Right ventricle myocardium inferior (tissue), 1 donor: ENCODE measurements around the gene RHOA. TPM values are rescaled to one million over a fixed set of nuclear protein-coding genes. Genes with fewer than 3 reads are reported as not detected.

ENCODE experiments used
- ATAC-seq: fragments of 200-7000 bp; cut with Tn5 transposase; one replicate; pipeline ENCODE4 v1.9.1; 2020; ENCODE audit warnings: mild to moderate bottlenecking, moderate library complexity
- DNase-seq: peaks from one replicate; pipeline ENCODE4 v3.0.0; 2021; ENCODE audit errors: missing footprints
- intact Hi-C: fragments of 100-400 bp; cut with DNase I; formaldehyde crosslinking; loops from one replicate; pipeline ENCODE4 v1.11.0; 2022
- long read RNA-seq: library from polyadenylated mRNA; unstranded; transcript quantifications from one replicate; pipeline ENCODE4 v2.0.0, GENCODE V29; 2021
- total RNA-seq: library from RNA; stranded (reverse); fragmentation: NEBNext Ultra II Directional; extraction: Animal tissue kit (Norgen Biotek cat#: 25700); gene quantifications from one replicate; pipeline ENCODE4 v1.2.1, GENCODE V29; 2021
- donor health status: DM: no; HTN: yes; CAD: no; lungs with severe emphysema.

The RHOA gene
- 285 TPM for total RNA-seq
- long read RNA-seq, transcript RHOA-202 (5 exons, 2,031 nt), result major isoform, 256 of 269 reads
- long read RNA-seq, partial matches to known transcripts, result 3 of 269 reads
- long read RNA-seq, other reads (novel, unspliced or antisense), result 8 of 269 reads

DNA sequence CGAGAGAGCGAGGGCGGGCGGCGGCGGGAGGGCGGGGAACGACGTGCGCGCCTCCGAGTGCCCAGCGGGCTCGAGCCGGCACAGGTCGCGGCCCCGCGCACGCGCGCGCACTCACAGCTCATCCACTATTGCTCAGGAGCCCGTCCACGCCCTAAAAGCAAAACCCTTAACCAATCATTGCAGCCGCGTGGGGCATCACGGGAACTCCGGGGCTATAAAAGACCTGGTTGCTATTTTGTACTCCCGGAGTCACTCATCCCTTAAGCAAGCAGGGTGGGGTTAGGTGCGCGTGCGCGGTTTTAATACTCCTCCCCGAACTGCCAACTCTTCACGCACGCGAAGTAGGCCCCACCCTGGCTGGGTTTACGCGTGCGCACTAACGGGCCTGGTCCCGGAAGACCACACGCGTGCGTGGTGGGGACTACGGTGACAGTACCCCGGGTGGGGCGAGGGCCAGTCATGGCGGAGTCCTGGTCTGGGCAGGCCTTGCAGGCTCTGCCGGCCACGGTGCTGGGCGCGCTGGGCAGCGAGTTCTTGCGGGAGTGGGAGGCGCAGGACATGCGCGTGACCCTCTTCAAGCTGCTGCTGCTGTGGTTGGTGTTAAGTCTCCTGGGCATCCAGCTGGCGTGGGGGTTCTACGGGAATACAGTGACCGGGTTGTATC lies at the start of gene RHOA, which contains the start of gene TCTA:
RHOA (minus strand) TSS at position 9 of the 664 bp plus-strand sequence. CDS start 36,387 bp downstream, outside the sequence.
TCTA (plus strand) TSS at position 456 of the 664 bp plus-strand sequence; CDS start at position 460, 4 bp downstream.
- ATAC-seq (peak; percentile 96), DNase-seq (peak; percentile 100)
- intact Hi-C loops, result loop anchor here (1.0 to 10.0 kb wide), 4 partner anchors 55 to 319 kb away; partner anchors contain the start of genes GPX1, KLHDC8B and USP4

DNA sequence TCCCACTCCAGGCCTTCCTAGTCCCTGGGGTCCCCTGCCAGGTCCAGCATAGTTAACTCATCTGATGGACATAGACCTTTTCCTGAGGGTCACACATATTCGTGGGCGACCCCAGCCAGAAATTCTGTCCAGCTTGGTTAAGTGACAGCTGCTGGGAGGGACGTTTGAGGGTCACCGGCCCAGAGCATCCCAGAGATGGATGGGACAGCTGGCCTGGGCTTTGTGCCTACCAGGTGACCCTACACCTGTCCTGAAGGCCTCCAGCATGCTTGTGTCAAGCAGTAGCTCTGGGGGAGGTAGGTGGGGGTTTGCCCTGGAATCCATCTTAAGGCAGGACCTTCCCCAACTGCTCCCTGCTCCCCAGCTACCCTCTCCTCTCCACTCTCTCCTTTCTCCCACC lies 49.2 kb upstream of the RHOA start:
- DNase-seq, result no peak
- intact Hi-C loops, result no loop called here
- ATAC-seq, result no peak

DNA sequence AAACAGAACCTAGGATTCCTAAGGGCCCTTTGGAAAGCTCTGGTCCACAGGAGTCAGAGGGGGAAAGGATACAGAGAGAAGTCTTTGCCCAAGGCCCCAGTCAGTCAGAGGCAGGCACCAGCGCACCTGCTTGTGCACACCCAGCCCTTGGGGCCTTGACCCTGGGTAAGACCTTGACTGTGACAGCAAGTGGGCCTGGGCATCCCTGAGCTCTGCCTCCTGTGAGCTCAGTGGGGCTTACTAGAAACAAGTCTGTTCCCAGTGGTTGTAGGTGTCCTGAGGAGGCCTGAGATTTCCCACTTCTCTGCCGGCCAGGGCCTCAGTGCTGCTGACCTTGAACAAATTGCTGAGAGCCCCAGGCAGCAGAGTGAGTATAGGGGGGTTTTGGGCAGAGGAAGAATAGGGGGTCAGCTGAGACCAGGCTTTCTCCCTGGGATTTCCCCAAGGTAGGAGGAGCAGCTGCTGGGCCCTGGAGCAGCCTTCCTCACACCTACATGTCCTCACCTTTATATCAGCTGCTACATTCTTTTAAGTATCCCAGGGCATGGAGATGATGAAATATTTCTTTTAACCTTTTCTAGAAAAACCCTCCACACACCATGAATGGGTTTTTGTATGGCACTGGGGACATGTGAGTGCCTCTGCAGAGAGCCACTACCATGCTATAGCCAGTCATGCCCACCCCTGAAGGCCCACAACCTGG lies 48.6 kb upstream of the RHOA start:
- no peak for ATAC-seq
- intact Hi-C loops, result no loop called here
- DNase-seq, result no peak

DNA sequence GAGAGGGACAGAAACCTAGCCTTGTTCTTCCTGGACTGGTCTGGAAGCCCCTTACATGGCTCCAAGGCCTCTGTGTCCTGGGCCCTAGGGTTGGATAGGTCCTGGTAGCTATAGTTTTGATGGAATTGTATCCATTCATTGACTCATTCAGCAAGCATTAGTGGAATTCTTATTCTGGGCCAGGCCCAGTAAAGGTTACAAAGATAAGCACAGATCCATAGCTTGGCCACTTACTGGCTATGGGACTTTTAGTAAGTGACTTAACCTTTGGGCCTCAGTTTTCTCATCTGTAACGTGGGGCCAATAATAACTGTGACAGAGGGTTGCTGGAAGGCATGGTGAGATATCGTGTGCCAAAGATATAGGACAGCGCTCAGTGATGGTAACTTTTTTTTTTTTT lies 44.7 kb upstream of the RHOA start:
- ATAC-seq (no peak), DNase-seq (no peak)
- intact Hi-C loops, result no loop called here

DNA sequence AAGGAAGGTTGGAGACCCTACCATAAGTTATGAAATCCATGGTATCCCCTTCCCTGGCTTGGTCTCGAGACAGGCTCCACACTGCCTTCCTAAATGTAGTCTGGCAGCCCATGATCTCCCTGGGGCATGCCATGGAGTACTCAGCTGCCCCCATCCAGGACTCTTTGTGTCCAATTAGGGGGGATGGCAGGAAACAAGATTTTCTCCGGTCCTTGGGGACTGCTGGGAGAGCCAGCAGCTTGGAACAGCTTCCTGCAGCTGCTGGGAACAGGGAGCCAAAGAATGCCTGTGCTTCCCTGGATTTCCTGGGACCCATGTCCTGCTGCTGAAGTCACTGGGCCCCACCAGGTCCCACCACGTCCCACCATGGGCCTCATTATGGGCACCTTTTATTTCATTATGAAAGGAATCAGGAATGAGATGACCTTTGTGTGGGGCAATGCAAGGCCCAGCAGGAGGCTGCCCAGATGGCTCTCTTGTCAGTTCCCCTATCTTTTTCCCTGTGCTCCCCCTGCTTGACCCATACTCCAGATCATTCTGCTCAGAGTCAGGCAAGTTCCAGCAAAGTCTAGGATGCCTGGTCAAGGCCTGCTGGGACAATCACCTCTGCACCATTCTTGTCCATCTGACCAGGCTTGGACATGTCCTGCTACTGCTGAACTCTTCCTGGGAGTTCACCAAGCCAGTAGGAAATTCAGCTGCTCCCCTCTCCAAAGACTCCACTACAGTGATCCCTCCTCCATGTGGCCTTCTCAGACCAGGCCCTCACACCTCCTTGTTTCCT lies 43.3 kb upstream of the RHOA start:
- ATAC-seq (peak; percentile 62), DNase-seq (no peak)
- intact Hi-C loops, result no loop called here

DNA sequence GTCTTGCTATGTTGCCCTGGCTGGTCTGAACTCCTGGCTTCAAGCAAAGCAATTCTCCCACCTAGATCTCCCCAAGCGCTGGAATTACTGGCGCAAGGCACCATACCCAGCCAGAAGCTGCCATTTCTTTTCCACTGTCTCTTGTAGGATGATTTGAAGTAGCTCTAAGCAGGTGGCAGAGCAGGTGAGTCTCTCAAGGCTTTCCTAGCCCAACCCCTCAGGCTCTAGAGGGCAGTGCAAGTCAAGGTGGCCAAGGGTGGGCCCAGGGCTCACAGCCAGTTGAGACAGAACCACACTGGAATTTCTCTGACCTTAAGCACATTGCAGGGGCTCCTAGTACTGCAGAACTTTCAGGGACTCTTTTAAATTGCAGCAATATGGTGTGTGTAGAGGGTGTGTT lies 42.7 kb upstream of the RHOA start:
- intact Hi-C loops, result no loop called here
- ATAC-seq, result peak; percentile 71

DNA sequence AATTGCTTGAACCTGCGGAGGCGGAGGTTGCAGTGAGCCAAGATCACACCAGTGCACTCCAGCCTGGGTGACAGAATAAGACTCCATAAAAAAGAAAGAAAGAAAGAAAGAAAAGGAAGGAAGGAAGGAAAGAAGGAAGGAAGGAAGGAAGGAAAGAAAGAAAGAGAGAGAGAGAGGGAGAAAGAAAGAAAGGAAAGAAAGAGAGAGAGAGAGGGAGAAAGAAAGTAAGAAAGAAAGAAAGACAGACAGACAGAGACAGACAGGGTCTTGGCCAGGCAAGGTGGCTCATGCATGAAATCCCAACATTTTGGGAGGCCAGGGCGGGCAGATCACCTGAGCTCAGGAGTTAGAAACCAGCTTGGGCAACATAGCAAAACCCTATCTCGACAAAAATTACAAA lies 41.8 kb upstream of the RHOA start:
- DNase-seq (no peak), ATAC-seq (no peak)
- intact Hi-C loops, result no loop called here

More for the DNA sequence above, 42.7 kb upstream of the RHOA start:
- DNase-seq, result no peak

DNA sequence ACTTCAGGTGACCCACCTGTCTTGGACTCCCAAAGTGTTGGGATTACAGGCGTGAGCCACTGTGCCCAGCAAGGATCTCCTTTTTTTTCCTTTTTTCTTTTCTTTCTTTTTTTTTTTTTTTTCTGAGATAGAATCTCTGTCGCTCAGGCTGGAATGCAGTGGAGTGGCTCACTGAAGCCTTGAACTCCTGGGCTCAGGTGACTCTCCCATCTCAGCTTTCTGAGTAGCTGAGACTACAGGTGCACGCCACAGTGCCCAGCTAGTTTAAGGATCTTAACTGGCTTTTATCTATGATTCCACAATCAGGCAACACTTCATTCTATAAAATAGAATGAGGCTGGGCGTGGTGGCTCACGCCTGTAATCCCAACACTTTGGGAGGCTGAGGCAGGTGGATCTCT lies 33.6 kb upstream of the RHOA start:
- ATAC-seq (no peak), DNase-seq (no peak)
- intact Hi-C loops, result loop anchor here (5.0 kb wide), 3 partner anchors 148 to 458 kb away; partner anchors contain the start of gene KLHDC8B

DNA sequence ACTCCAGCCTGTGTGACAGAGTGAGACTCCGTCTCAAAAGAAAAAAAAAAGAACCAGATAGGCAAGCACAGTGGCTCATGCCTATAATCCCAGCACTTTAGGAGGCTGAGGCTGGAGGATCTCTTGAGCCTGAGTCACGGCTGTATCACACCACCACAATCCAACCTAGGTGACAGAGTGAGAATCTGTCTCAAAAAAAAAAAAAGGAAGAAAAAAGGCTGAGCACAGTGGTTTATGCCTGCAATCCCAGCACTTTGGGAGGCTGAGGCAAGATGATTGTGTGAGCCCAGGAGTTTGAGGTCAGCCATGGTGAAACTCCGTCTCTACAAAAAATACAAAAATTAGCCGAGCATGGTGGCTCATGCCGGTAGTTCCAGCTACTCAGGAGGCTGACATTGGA lies 23.0 kb upstream of the RHOA start:
- ATAC-seq (no peak), DNase-seq (no peak)
- intact Hi-C loops, result no loop called here

DNA sequence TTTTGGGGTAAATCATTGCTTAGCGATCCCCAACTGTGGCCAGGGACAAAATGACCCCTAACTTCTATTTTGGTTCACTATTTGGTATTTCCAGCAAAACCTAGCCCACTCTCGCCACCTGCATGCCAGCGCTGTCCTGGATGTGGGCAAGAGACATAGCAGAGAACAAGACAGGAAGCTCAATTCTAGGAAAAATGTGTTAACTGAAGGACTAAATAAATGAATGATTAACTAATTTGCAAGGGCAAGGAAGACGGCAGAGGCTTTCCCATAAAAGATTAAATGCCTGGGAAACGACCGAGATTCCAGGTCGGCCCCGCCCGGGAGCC lies 16.9 kb upstream of the RHOA start:
- intact Hi-C loops, result loop anchor here (10.0 kb wide), 1 partner anchor 404 kb away; the partner anchor contains the start of genes IMPDH2 and NDUFAF3
- DNase-seq (no peak), ATAC-seq (no peak)

DNA sequence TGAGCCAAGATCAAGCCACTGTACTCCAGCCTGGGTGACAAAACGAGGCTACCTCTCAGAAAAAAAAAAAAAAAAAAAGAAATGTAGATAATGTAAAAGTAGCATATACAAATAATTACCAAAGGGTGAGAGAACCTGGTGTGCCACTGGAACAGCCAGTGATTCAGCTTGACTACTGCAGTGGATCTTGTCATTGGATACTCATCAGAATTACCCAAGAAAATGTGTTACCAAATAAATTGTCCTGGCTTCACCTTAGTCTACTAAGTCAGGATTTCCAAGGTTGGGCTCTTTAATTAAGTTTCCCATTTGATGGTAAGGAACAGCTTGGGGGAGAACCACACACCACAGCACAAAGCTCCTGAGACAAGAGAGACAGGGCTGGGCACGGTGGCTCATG lies 15.8 kb upstream of the RHOA start:
- ATAC-seq, result no peak

DNA sequence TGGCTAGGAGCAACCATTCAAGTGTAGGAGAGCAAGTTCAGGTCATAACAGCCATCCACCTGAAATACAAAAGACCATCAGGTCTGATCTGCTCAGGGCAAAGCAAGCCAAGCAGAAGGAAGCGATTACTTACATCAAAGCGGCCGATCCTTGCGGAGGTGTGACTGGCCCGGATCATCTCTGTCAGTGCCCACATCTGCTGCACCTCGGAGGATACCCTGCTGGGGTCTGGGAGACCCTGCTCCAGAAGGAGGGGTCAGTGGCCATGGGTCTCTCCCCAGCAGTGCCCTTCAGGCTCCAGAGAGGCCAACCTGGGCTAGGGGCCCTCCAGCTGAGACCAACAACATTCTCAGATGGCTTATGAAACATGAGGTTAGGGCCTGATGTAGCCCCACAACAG lies 13.0 kb upstream of the RHOA start:
- DNase-seq (no peak), ATAC-seq (no peak)
- intact Hi-C loops, result loop anchor here (10.0 kb wide), 1 partner anchor 400 kb away; the partner anchor contains the start of genes IMPDH2 and NDUFAF3

More for the DNA sequence above, 15.8 kb upstream of the RHOA start:
- intact Hi-C loops, result loop anchor here (10.0 kb wide), 1 partner anchor 403 kb away; the partner anchor contains the start of genes IMPDH2 and NDUFAF3
- DNase-seq, result no peak

DNA sequence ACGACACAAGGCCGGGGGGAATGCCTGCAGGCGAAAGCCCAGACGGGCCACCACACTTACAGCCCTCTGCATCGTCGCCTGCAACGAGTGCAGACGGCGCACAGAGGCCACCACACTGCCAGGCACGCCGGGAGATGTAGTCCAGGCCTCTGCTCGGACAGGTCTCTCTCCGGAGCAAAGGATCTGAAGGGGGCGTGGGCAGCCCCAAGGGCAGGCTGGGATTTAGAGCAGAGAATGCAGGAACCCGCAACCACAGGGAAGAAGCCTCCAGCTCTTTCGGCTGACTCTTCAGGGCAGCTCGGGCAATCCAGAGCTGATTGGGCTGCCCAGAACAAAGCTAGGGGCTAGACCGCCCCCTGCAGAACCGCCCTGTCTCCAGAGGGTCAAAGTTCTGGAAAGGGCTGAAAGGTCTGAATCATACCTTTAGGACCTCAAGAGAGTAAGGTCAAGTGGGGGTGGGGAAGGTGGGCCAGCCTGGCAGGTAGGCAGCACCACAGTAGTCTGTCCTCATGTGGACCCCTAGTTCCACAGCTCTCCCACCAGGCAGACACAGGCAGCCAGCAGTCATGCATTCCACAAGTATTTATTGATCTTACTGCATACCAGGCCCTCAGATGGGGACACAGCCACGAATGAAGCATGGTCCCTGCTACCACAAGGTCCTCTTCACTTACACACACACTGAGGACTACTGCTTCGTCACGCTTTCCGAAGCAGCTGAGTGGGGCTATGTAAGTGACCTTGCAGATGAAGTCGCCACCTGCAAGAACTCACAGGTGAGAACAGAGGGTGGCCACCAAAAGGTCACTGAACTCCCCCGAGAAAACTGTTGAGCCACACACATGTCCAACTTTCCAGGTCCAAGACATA lies 10.8 kb upstream of the RHOA start, which contains the start of gene AMT:
AMT (minus strand) TSS at position 95 of the 870 bp plus-strand sequence; CDS start at position 72, 23 bp downstream.
- ATAC-seq, result peak; percentile 66
- peak; percentile 81 for DNase-seq
- intact Hi-C loops, result loop anchor here (10.0 kb wide), 1 partner anchor 398 kb away; the partner anchor contains the start of genes IMPDH2 and NDUFAF3

DNA sequence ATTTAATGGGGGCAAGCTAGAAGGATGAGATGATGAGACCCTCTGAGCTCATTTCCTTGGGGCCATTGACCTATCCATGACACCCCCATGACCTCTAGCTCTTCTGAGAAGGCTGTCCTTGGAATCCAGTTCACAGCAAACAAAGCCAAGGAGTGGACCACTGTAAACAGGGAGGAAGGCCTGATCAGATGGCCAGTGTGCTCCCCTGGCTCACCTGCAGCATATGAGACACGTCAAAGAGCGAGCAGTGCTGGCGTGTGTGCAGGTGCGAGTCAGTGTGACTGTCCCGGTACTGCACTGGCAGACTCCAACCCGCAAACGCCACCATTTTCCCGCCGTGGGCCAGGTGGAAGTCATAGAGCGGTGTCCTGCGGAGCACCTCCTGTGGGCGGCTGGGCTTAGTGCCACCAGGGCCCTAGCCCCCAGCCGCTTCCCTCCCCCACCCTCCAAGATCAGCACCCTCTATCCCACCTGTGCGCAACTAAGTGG lies 10.2 kb upstream of the RHOA start:
- DNase-seq (no peak), ATAC-seq (peak; percentile 14)
- intact Hi-C loops, result loop anchor here (10.0 kb wide), 1 partner anchor 397 kb away; the partner anchor contains the start of genes IMPDH2 and NDUFAF3

DNA sequence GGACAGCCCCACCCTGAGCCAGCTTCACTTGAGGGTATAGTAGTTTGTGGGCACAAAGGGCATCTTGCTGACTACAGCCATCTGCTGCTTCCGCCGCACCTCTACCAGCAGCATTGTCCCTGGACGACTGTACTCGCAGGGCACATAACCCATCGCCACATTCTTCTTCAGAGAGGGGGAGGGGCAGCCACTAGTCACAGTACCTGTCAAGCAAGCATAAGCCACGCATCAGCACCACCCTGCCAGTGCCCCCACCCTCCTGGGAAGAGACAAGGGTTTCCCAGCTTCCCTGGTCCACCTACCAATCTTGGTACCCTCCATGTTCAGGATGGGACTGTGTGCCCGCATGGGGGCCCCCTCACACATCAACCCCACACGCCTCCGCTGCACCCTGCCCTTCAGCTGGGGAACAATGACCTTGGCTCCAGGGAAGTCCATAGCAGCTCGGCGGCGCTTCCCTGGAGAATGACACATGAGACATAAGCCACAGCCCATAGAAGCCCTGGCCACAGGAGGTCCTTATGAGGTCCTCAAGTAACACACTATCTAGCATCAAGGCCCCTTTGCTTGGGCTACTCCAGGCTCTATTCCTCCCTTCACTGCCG lies 5.8 kb upstream of the RHOA start:
- DNase-seq (no peak), ATAC-seq (no peak)
- intact Hi-C loops, result loop anchor here (10.0 kb wide), 1 partner anchor 243 kb away; the partner anchor contains the start of gene KLHDC8B

DNA sequence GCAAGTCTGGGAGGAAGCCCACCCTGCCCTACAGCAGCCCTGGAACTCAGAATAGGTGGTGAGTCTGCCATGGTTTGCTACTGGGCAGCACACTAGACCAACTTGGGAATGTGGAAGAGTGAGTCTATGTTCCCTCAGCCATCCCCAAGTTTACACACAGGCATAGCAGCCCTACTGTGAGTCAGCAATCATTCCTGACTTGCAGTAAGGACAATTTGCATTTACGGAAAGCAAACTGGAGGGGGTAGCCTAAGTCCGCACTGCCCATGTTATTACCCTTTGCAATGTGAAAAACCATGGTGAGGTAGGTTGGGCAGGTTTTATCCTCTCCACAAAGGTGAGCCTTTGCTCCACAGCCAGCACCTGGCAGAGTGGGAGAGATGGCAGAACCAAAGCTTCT lies 5.1 kb upstream of the RHOA start:
- intact Hi-C loops, result loop anchor here (10.0 kb wide), 1 partner anchor 242 kb away; the partner anchor contains the start of gene KLHDC8B
- DNase-seq (no peak), ATAC-seq (no peak)
